OCI-LY7 (cell line): ENCODE results near the gene PALS1. TPM values are rescaled to one million over a fixed set of nuclear protein-coding genes. Genes with fewer than 3 reads are reported as not detected.

Source experiments
- BruUV-seq: library from RNA; stranded (reverse); fragments of 400-500 nt; replicated peaks from 2 replicates; lab custom pipeline; 2021; lab: Mats Ljungman, UMichigan
- CTCF ChIA-PET: fragments of 300-600 bp; sonication (Branson Sonifier 250); formaldehyde crosslinking; loops from one replicate; lab custom pipeline; 2022; ENCODE audit warnings: antibody characterized with exemption; ENCODE audit not compliant: unreplicated experiment; lab: Charles Lee
- POLR2A ChIA-PET: fragments of 300-600 bp; sonication (Branson Sonifier 250); formaldehyde crosslinking; loops from one replicate; lab custom pipeline; 2022; ENCODE audit warnings: antibody characterized with exemption; lab: Charles Lee
- DNase-seq: peaks from one replicate; pipeline ENCODE4 v3.0.0-alpha.2; 2015; ENCODE audit warnings: low spot score
- H2AFZ ChIP-seq: fragments of 200-600 bp; sonication (generic), shearing (Covaris generic); 2 replicates; pipeline ENCODE4 v1.6.1; 2014; ENCODE audit warnings: mild to moderate bottlenecking, antibody characterized with exemption, low read length, moderate library complexity
- H3K27ac ChIP-seq: fragments of 200-600 bp; sonication (generic); 2 replicates; pipeline ENCODE4 v1.5.1; 2014; ENCODE audit warnings: mixed run types, low read depth, mild to moderate bottlenecking, moderate library complexity, low read length, inconsistent platforms; ENCODE audit not compliant: poor library complexity, severe bottlenecking
- H3K36me3 ChIP-seq: fragments of 200-600 bp; sonication (generic); 2 replicates; pipeline ENCODE4 v1.6.1; 2014; ENCODE audit warnings: mild to moderate bottlenecking, antibody characterized with exemption, low read length, moderate library complexity, mixed read lengths; ENCODE audit not compliant: insufficient read depth
- H3K4me1 ChIP-seq: fragments of 200-600 bp; sonication (generic); 2 replicates; pipeline ENCODE4 v1.5.1; 2014; ENCODE audit warnings: mild to moderate bottlenecking, low read length; ENCODE audit not compliant: insufficient read depth, poor library complexity, severe bottlenecking
- H3K4me2 ChIP-seq: fragments of 200-600 bp; sonication (generic); 2 replicates; pipeline ENCODE4 v1.6.1; 2014; ENCODE audit warnings: mild to moderate bottlenecking, low read length
- H3K4me3 ChIP-seq: fragments of 200-600 bp; sonication (generic); 2 replicates; pipeline ENCODE4 v1.5.1; 2014; ENCODE audit warnings: mild to moderate bottlenecking, low read depth, low read length; ENCODE audit not compliant: poor library complexity, severe bottlenecking
- H3K79me2 ChIP-seq: fragments of 200-600 bp; sonication (generic); 2 replicates; pipeline ENCODE4 v1.6.1; 2016; ENCODE audit warnings: low read depth, mild to moderate bottlenecking, low read length, moderate library complexity, mixed read lengths; ENCODE audit not compliant: insufficient read depth
- H3K9me2 ChIP-seq: fragments of 200-600 bp; sonication (generic); 2 replicates; pipeline ENCODE4 v1.6.1; 2016; ENCODE audit warnings: mild to moderate bottlenecking, low read length, mixed read lengths; ENCODE audit not compliant: insufficient read depth
- H3K9me3 ChIP-seq: fragments of 200-600 bp; sonication (generic); 2 replicates; pipeline ENCODE4 v1.6.1; 2014; ENCODE audit warnings: mild to moderate bottlenecking, mixed run types, low read length, mixed read lengths
- H4K20me1 ChIP-seq: fragments of 200-600 bp; sonication (generic); 2 replicates; pipeline ENCODE4 v1.6.1; 2014; ENCODE audit warnings: mild to moderate bottlenecking, antibody characterized with exemption, low read length, moderate library complexity, mixed read lengths; ENCODE audit not compliant: insufficient read depth
- CTCF ChIP-seq: fragments of 200-600 bp; sonication (generic); conservative IDR thresholded peaks from 2 replicates; pipeline ENCODE4 v1.5.1; 2014; ENCODE audit warnings: mild to moderate bottlenecking, antibody characterized with exemption, low read length, moderate library complexity, mixed read lengths
- EZH2phosphoT487 ChIP-seq: fragments of 200-600 bp; sonication (generic); IDR thresholded peaks from 2 replicates; pipeline ENCODE4 v1.6.1; 2018; ENCODE audit warnings: low read depth, borderline replicate concordance, mild to moderate bottlenecking, mixed run types, antibody characterized with exemption, low read length, moderate library complexity, mixed read lengths
- intact Hi-C: fragments of 100-400 bp; cut with micrococcal nuclease; formaldehyde crosslinking; loops from one replicate; pipeline ENCODE4 v1.10.0; 2022; ENCODE audit not compliant: unreplicated experiment
- total RNA-seq, 2 experiments: library from RNA; depleted of rRNA in 1 of 2; stranded (reverse); fragments of >200 nt in 1 of 2; shearing (Covaris generic) in 1 of 2; gene quantifications; 2 replicates each; pipeline ENCODE4 v1.2.3, GENCODE V29; 2014 to 2022

Gene PALS1
- total RNA-seq, 2 experiments from 2014 or later: 14.1 to 19.6 TPM

- no peak overlapping the region for H3K27ac ChIP-seq
- intact Hi-C loops: no loop called here
- ChIA-PET POLR2A (no interaction called here), CTCF (no interaction called here)
- no peaks in the 10 kb centered on the region for H3K9me3 ChIP-seq
- no peak overlapping the region for H3K4me2 ChIP-seq
- H2AFZ ChIP-seq: no peak overlapping the region
- no peaks in the 10 kb centered on the region for H3K79me2 ChIP-seq
- BruUV-seq: no TSS peak
- no peaks in the 10 kb centered on the region for H3K36me3 ChIP-seq
- no peak overlapping the region for H3K4me3 ChIP-seq
- no peaks in the 10 kb centered on the region for H3K9me2 ChIP-seq
- TF ChIP-seq EZH2phosphoT487: no peak
- no peaks in the 10 kb centered on the region for H3K4me1 ChIP-seq
- DNase-seq: no peak
- H4K20me1 ChIP-seq: no peaks in the 10 kb centered on the region
Measured at GRCh38 chr14:67207810-67208209, 33.4 kb upstream of the PALS1 start.

DNA sequence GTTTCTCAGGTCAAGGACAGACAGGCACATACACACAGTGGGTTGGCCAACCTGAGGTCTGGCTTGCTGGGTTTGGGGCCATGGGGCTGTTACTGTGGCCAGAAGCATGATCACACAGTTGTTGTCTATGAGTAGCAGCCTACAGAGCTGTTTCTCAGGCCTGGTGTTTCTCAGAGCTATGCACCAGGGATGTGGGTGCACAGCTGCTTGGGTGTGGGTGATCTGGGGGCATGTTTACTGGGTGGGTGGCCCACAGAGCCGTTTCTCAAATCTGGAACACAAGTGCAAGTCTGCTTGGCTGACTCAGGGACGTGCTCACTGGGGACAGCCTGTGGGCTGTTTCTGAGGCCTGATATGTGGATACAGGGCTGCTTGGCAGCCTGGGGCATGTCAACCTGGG, 23.1 kb upstream of the PALS1 start:
- Histone ChIP-seq H3K9me2 (no peaks in the 10 kb centered on the region), H3K4me2 (no peak overlapping the region), H3K4me3 (no peak overlapping the region), H3K79me2 (no peaks in the 10 kb centered on the region), H3K27ac (no peak overlapping the region), H3K36me3 (no peaks in the 10 kb centered on the region), H2AFZ (no peak overlapping the region), H4K20me1 (no peaks in the 10 kb centered on the region), H3K9me3 (no peaks in the 10 kb centered on the region), H3K4me1 (no peaks in the 10 kb centered on the region)
- CTCF ChIA-PET: no interaction called here
- TF ChIP-seq CTCF (no peak), EZH2phosphoT487 (no peak)
- POLR2A ChIA-PET: no interaction called here
- intact Hi-C loops: no loop called here
- DNase-seq: no peak
- BruUV-seq: no TSS peak

- DNase-seq: no peak
- intact Hi-C loops: no loop called here
Measured at GRCh38 chr14:67221248-67221981, 19.8 kb upstream of the PALS1 start.

More at GRCh38 chr14:67221248-67221981, 19.8 kb upstream of the PALS1 start:
- POLR2A ChIA-PET: no interaction called here
- H3K36me3 ChIP-seq: no peaks in the 10 kb centered on the region
- no peaks in the 10 kb centered on the region for H3K4me1 ChIP-seq
- H3K4me2 ChIP-seq: no peak overlapping the region
- H3K4me3 ChIP-seq: no peak overlapping the region
- no TSS peak for BruUV-seq
- no peaks in the 10 kb centered on the region for H4K20me1 ChIP-seq
- no peak overlapping the region for H3K27ac ChIP-seq
- TF ChIP-seq EZH2phosphoT487: no peak
- TF ChIP-seq CTCF: no peak
- CTCF ChIA-PET: no interaction called here
- no peaks in the 10 kb centered on the region for H3K9me3 ChIP-seq
- H3K9me2 ChIP-seq: no peaks in the 10 kb centered on the region
- H2AFZ ChIP-seq: no peak overlapping the region
- H3K79me2 ChIP-seq: no peaks in the 10 kb centered on the region
